Measurements from ENCODE around the gene NPAS3. TPM values are rescaled to one million over a fixed set of nuclear protein-coding genes. Genes with fewer than 3 reads are reported as not detected.

Gene NPAS3
- total and polyA plus RNA-seq, 2 donors, result 1.0 to 1.2 TPM

GRCh38 chr14:33576014-33576413 lies 637.3 kb downstream of the NPAS3 start:
- no peak for DNase-seq (ENCODE audit: low read depth in 6 of 9, low spot score in 9 of 9)
- no peaks in the 10 kb centered on the region for H3K36me3 ChIP-seq (ENCODE audit: control insufficient read depth in 2 of 2, insufficient read depth in 2 of 2, low read length in 1 of 2)
- WGBS, result 95% methylated on average over 7 of the region's 7 CpGs
- H3K27me3 ChIP-seq (ENCODE audit: control insufficient read depth in 2 of 2, insufficient read depth in 1 of 2, low read length in 1 of 2), result no peaks in the 10 kb centered on the region
- no peak overlapping the region for H3K27ac ChIP-seq (ENCODE audit: low read depth in 1 of 2, low read length in 1 of 2)
- no peaks in the 10 kb centered on the region for H3K4me1 ChIP-seq (ENCODE audit: control insufficient read depth in 2 of 2, insufficient read depth in 2 of 2, low read length in 2 of 2)
- H3K4me3 ChIP-seq (ENCODE audit: low read length in 2 of 2), result no peak overlapping the region
- H3K9me3 ChIP-seq (ENCODE audit: control insufficient read depth in 2 of 2, insufficient read depth in 1 of 2, low read length in 1 of 2), result no peaks in the 10 kb centered on the region

GRCh38 chr14:33578461-33579216 lies 640.0 kb downstream of the NPAS3 start:
- no peaks in the 10 kb centered on the region for H3K9me3 ChIP-seq (ENCODE audit: control insufficient read depth in 2 of 2, insufficient read depth in 1 of 2, low read length in 1 of 2)
- H3K36me3 ChIP-seq (ENCODE audit: control insufficient read depth in 2 of 2, insufficient read depth in 2 of 2, low read length in 1 of 2), result no peaks in the 10 kb centered on the region
- no peak overlapping the region for H3K4me3 ChIP-seq (ENCODE audit: low read length in 2 of 2)
- H3K4me1 ChIP-seq (ENCODE audit: control insufficient read depth in 2 of 2, insufficient read depth in 2 of 2, low read length in 2 of 2), result no peaks in the 10 kb centered on the region
- H3K27ac ChIP-seq (ENCODE audit: low read depth in 1 of 2, low read length in 1 of 2), result no peak overlapping the region
- no peaks in the 10 kb centered on the region for H3K27me3 ChIP-seq (ENCODE audit: control insufficient read depth in 2 of 2, insufficient read depth in 1 of 2, low read length in 1 of 2)
- 97% methylated on average over 3 of the region's 3 CpGs for WGBS
- no peak for DNase-seq (ENCODE audit: low read depth in 6 of 9, low spot score in 9 of 9)

- DNase-seq (ENCODE audit: low read depth in 6 of 9, low spot score in 9 of 9), result no peak
- WGBS, result 90% methylated on average over 9 of the region's 9 CpGs
- H3K27ac ChIP-seq (ENCODE audit: low read depth in 1 of 2, low read length in 1 of 2), result no peak overlapping the region
- H3K36me3 ChIP-seq (ENCODE audit: control insufficient read depth in 2 of 2, insufficient read depth in 2 of 2, low read length in 1 of 2), result no peaks in the 10 kb centered on the region
- H3K4me3 ChIP-seq (ENCODE audit: low read length in 2 of 2), result no peak overlapping the region
- no peaks in the 10 kb centered on the region for H3K9me3 ChIP-seq (ENCODE audit: control insufficient read depth in 2 of 2, insufficient read depth in 1 of 2, low read length in 1 of 2)
- no peaks in the 10 kb centered on the region for H3K27me3 ChIP-seq (ENCODE audit: control insufficient read depth in 2 of 2, insufficient read depth in 1 of 2, low read length in 1 of 2)
- no peaks in the 10 kb centered on the region for H3K4me1 ChIP-seq (ENCODE audit: control insufficient read depth in 2 of 2, insufficient read depth in 2 of 2, low read length in 2 of 2)
These were observed 641.6 kb downstream of the NPAS3 start for GRCh38 chr14:33580231-33580749.

GRCh38 chr14:33580841-33581240 lies 642.2 kb downstream of the NPAS3 start:
- H3K4me1 ChIP-seq (ENCODE audit: control insufficient read depth in 2 of 2, insufficient read depth in 2 of 2, low read length in 2 of 2), result no peaks in the 10 kb centered on the region
- H3K9me3 ChIP-seq (ENCODE audit: control insufficient read depth in 2 of 2, insufficient read depth in 1 of 2, low read length in 1 of 2), result no peaks in the 10 kb centered on the region
- H3K27ac ChIP-seq (ENCODE audit: low read depth in 1 of 2, low read length in 1 of 2), result no peak overlapping the region
- H3K4me3 ChIP-seq (ENCODE audit: low read length in 2 of 2), result no peak overlapping the region
- WGBS, result 95% methylated on average over 2 of the region's 2 CpGs
- H3K36me3 ChIP-seq (ENCODE audit: control insufficient read depth in 2 of 2, insufficient read depth in 2 of 2, low read length in 1 of 2), result no peaks in the 10 kb centered on the region
- no peak for DNase-seq (ENCODE audit: low read depth in 6 of 9, low spot score in 9 of 9)
- no peaks in the 10 kb centered on the region for H3K27me3 ChIP-seq (ENCODE audit: control insufficient read depth in 2 of 2, insufficient read depth in 1 of 2, low read length in 1 of 2)

- no peaks in the 10 kb centered on the region for H3K4me1 ChIP-seq (ENCODE audit: control insufficient read depth in 2 of 2, insufficient read depth in 2 of 2, low read length in 2 of 2)
- H3K36me3 ChIP-seq (ENCODE audit: control insufficient read depth in 2 of 2, insufficient read depth in 2 of 2, low read length in 1 of 2), result no peaks in the 10 kb centered on the region
- DNase-seq (ENCODE audit: low read depth in 6 of 9, low spot score in 9 of 9), result no peak
- H3K27ac ChIP-seq (ENCODE audit: low read depth in 1 of 2, low read length in 1 of 2), result no peak overlapping the region
- no peak overlapping the region for H3K4me3 ChIP-seq (ENCODE audit: low read length in 2 of 2)
- 95% methylated on average over 2 of the region's 2 CpGs for WGBS
- H3K27me3 ChIP-seq (ENCODE audit: control insufficient read depth in 2 of 2, insufficient read depth in 1 of 2, low read length in 1 of 2), result no peaks in the 10 kb centered on the region
- H3K9me3 ChIP-seq (ENCODE audit: control insufficient read depth in 2 of 2, insufficient read depth in 1 of 2, low read length in 1 of 2), result no peaks in the 10 kb centered on the region
These were observed 646.0 kb downstream of the NPAS3 start for GRCh38 chr14:33584697-33585096.

GRCh38 chr14:33586806-33587205 lies 648.1 kb downstream of the NPAS3 start:
- Histone ChIP-seq H3K27me3 (ENCODE audit: control insufficient read depth in 2 of 2, insufficient read depth in 1 of 2, low read length in 1 of 2) (no peaks in the 10 kb centered on the region), H3K36me3 (ENCODE audit: control insufficient read depth in 2 of 2, insufficient read depth in 2 of 2, low read length in 1 of 2) (no peaks in the 10 kb centered on the region), H3K4me1 (ENCODE audit: control insufficient read depth in 2 of 2, insufficient read depth in 2 of 2, low read length in 2 of 2) (no peaks in the 10 kb centered on the region), H3K4me3 (ENCODE audit: low read length in 2 of 2) (no peak overlapping the region), H3K27ac (ENCODE audit: low read depth in 1 of 2, low read length in 1 of 2) (no peak overlapping the region), H3K9me3 (ENCODE audit: control insufficient read depth in 2 of 2, insufficient read depth in 1 of 2, low read length in 1 of 2) (no peaks in the 10 kb centered on the region)
- 95% methylated on average over 4 of the region's 4 CpGs for WGBS
- DNase-seq (ENCODE audit: low read depth in 6 of 9, low spot score in 9 of 9), result no peak

- Histone ChIP-seq H3K27ac (ENCODE audit: low read depth in 1 of 2, low read length in 1 of 2) (no peak overlapping the region), H3K9me3 (ENCODE audit: control insufficient read depth in 2 of 2, insufficient read depth in 1 of 2, low read length in 1 of 2) (no peaks in the 10 kb centered on the region), H3K4me1 (ENCODE audit: control insufficient read depth in 2 of 2, insufficient read depth in 2 of 2, low read length in 2 of 2) (no peaks in the 10 kb centered on the region), H3K27me3 (ENCODE audit: control insufficient read depth in 2 of 2, insufficient read depth in 1 of 2, low read length in 1 of 2) (no peaks in the 10 kb centered on the region), H3K4me3 (ENCODE audit: low read length in 2 of 2) (no peak overlapping the region), H3K36me3 (ENCODE audit: control insufficient read depth in 2 of 2, insufficient read depth in 2 of 2, low read length in 1 of 2) (no peaks in the 10 kb centered on the region)
- DNase-seq (ENCODE audit: low read depth in 6 of 9, low spot score in 9 of 9), result no peak
- WGBS, result 91% methylated on average over 5 of the region's 5 CpGs
These were observed 649.1 kb downstream of the NPAS3 start for GRCh38 chr14:33587791-33588190.

GRCh38 chr14:33588771-33589170 lies 650.1 kb downstream of the NPAS3 start:
- Histone ChIP-seq H3K9me3 (ENCODE audit: control insufficient read depth in 2 of 2, insufficient read depth in 1 of 2, low read length in 1 of 2) (no peaks in the 10 kb centered on the region), H3K27ac (ENCODE audit: low read depth in 1 of 2, low read length in 1 of 2) (no peak overlapping the region), H3K4me3 (ENCODE audit: low read length in 2 of 2) (no peak overlapping the region), H3K27me3 (ENCODE audit: control insufficient read depth in 2 of 2, insufficient read depth in 1 of 2, low read length in 1 of 2) (no peaks in the 10 kb centered on the region), H3K4me1 (ENCODE audit: control insufficient read depth in 2 of 2, insufficient read depth in 2 of 2, low read length in 2 of 2) (no peaks in the 10 kb centered on the region), H3K36me3 (ENCODE audit: control insufficient read depth in 2 of 2, insufficient read depth in 2 of 2, low read length in 1 of 2) (no peaks in the 10 kb centered on the region)
- 98% methylated on average over 4 of the region's 4 CpGs for WGBS
- no peak for DNase-seq (ENCODE audit: low read depth in 6 of 9, low spot score in 9 of 9)

GRCh38 chr14:33589334-33589733 lies 650.7 kb downstream of the NPAS3 start:
- H3K27ac ChIP-seq (ENCODE audit: low read depth in 1 of 2, low read length in 1 of 2), result no peak overlapping the region
- no peaks in the 10 kb centered on the region for H3K4me1 ChIP-seq (ENCODE audit: control insufficient read depth in 2 of 2, insufficient read depth in 2 of 2, low read length in 2 of 2)
- H3K27me3 ChIP-seq (ENCODE audit: control insufficient read depth in 2 of 2, insufficient read depth in 1 of 2, low read length in 1 of 2), result no peaks in the 10 kb centered on the region
- WGBS, result 96% methylated on average over 3 of the region's 3 CpGs
- no peak overlapping the region for H3K4me3 ChIP-seq (ENCODE audit: low read length in 2 of 2)
- no peaks in the 10 kb centered on the region for H3K36me3 ChIP-seq (ENCODE audit: control insufficient read depth in 2 of 2, insufficient read depth in 2 of 2, low read length in 1 of 2)
- DNase-seq (ENCODE audit: low read depth in 6 of 9, low spot score in 9 of 9), result no peak
- H3K9me3 ChIP-seq (ENCODE audit: control insufficient read depth in 2 of 2, insufficient read depth in 1 of 2, low read length in 1 of 2), result no peaks in the 10 kb centered on the region

Measured in thymus (tissue), 11 donors.